Measurements from ENCODE around the gene LIG1. TPM values are rescaled to one million over a fixed set of nuclear protein-coding genes. Genes with fewer than 3 reads are reported as not detected.

LIG1 gene
- total and polyA plus RNA-seq, 2 of the 13 experiments (the other 11 are each of a cell fraction or from before 2014, with no cell fraction given): 20.1 to 64.4 TPM

DNA sequence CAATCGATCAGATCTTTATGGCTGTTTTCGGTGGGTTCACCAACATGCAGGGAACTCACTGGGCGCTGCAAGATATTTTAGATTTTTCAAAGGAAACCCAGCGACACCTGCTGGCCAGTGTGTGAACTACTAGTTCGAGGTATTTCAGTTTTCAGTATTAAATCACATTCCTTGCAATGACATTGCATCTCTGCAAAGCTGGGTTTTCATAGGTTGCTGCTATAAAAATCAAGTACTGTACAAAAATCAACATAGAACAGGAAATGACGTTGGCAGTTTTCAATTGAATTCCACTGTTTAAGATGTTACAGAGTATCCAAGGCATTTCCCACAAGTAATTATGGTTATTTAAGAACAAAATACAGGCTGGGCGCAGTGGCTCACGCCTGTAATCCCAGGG is 17.6 kb downstream of the LIG1 start (continued):
- TF ChIP-seq, protein P1, sequence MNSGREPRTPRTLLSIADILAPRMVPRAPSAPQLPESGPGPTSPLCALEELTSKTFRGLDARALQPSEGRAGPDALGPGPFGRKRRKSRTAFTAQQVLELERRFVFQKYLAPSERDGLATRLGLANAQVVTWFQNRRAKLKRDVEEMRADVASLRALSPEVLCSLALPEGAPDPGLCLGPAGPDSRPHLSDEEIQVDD (CRISPR knock-in tag; IDR thresholded peaks at IDR 0.05; ENCODE audit: borderline replicate concordance): no peak
- TF ChIP-seq ZNF567 (CRISPR knock-in tag; IDR thresholded peaks at IDR 0.05; ENCODE audit: borderline replicate concordance): no peak

- Histone ChIP-seq H3K36me3 (replicated peaks in 1 of 2; ENCODE audit: control insufficient read depth in 1 of 2, insufficient read depth in 2 of 2, low read length in 2 of 2) (peaks cover 11 to 73% of the 10 kb centered on the region in 2 experiments; a peak in 4 of 5 replicates), H3K79me2 (ENCODE audit: insufficient read depth, low read length) (no peaks in the 10 kb centered on the region), H3K4me2 (ENCODE audit: low read depth, low read length) (no peak overlapping the region), H2AFZ (ENCODE audit: low read length) (no peak overlapping the region), H3K9ac (ENCODE audit: insufficient read depth, low read depth, low read length) (no peak overlapping the region), H4K20me1 (ENCODE audit: insufficient read depth, low read length) (no peaks in the 10 kb centered on the region), H3K9me3 (ENCODE audit: low read length) (no peaks in the 10 kb centered on the region), H3K4me1 (ENCODE audit: insufficient read depth, low read length) (0 out of 2 replicates have a peak, but pooled peaks cover 5% of the 10 kb centered on the region), H3K27ac (ENCODE audit: extremely low read length, insufficient read depth, low read length) (no peak overlapping the region), H3K4me3 (replicated peaks in 1 of 3; ENCODE audit: insufficient read depth in 1 of 3, low read depth in 2 of 3, low read length in 3 of 3) (no peak overlapping the region), H3K27me3 (ENCODE audit: control insufficient read depth in 1 of 2, insufficient read depth in 2 of 2, low read length in 2 of 2) (no peaks in the 10 kb centered on the region)
- in situ Hi-C loops (cut with HindIII; ENCODE audit: extremely low pct_ligation_motif_present, low pct_unique_long_range_greater_than_20kb) (no loop called here), intact Hi-C loops (cut with micrococcal nuclease; ENCODE audit: unreplicated experiment) (no loop called here)
- no TSS peak for BruUV-seq (replicated peaks)
- 84% methylated on average over 5 of the region's 6 CpGs for WGBS (ENCODE audit: low lambda C conversion rate)
- no peak for ATAC-seq
- POLR2A ChIA-PET: no interaction called here
- TF ChIP-seq ZFP37 (CRISPR knock-in tag; IDR thresholded peaks at IDR 0.05; ENCODE audit: borderline replicate concordance) (no peak), ZNF281 (CRISPR knock-in tag; IDR thresholded peaks at IDR 0.05; ENCODE audit: borderline replicate concordance) (no peak), SETDB1 (CRISPR knock-in tag; IDR thresholded peaks at IDR 0.05; ENCODE audit: borderline replicate concordance) (no peak), ZNF574 (CRISPR knock-in tag; IDR thresholded peaks at IDR 0.05) (no peak), CREB1 (IDR thresholded peaks at IDR 0.05) (no peak), CREB1 (CRISPR knock-in tag; IDR thresholded peaks at IDR 0.05) (no peak), NR2F1 (CRISPR knock-in tag; IDR thresholded peaks at IDR 0.05) (no peak), ZNF431 (CRISPR knock-in tag; IDR thresholded peaks at IDR 0.05; ENCODE audit: borderline replicate concordance, low read depth) (no peak), ZNF33A (CRISPR knock-in tag; IDR thresholded peaks at IDR 0.05; ENCODE audit: borderline replicate concordance) (no peak), NBN (conservative IDR thresholded peaks at IDR 0.05) (no peak), SCMH1 (CRISPR knock-in tag; IDR thresholded peaks at IDR 0.05; ENCODE audit: borderline replicate concordance) (no peak), ZBTB38 (CRISPR knock-in tag; IDR thresholded peaks at IDR 0.05) (no peak)
- CTCF ChIA-PET (ENCODE audit: low intra/inter-chr PET ratio, low total read pairs): no interaction called here
- no peak for FAIRE-seq
- no peak for DNase-seq (ENCODE audit: low spot score)
Observed at GRCh38 chr19:48149430-48149829, 20.7 kb downstream of the LIG1 start.
